DOHH2 (cell line): ENCODE results near the gene HNRNPC.

Source experiments
- H3F3A ChIP-seq: fragments of 200-600 bp; sonication (generic), shearing (Covaris generic); 2 replicates; pipeline ENCODE4 v1.6.0; 2016; ENCODE audit warnings: antibody characterized with exemption, mild to moderate bottlenecking; ENCODE audit not compliant: control insufficient read depth, insufficient read depth
- H3K27ac ChIP-seq: fragments of 200-600 bp; sonication (generic); 2 replicates; pipeline ENCODE4 v1.5.1; 2014; ENCODE audit warnings: low read depth, mild to moderate bottlenecking, low read length, moderate library complexity
- H3K27me3 ChIP-seq: fragments of 200-600 bp; sonication (generic); 2 replicates; pipeline ENCODE4 v1.6.1; 2014; ENCODE audit warnings: mild to moderate bottlenecking, low read length, mixed read lengths; ENCODE audit not compliant: control insufficient read depth
- H3K36me3 ChIP-seq: fragments of 200-600 bp; sonication (generic); 2 replicates; pipeline ENCODE4 v1.6.1; 2014; ENCODE audit warnings: mild to moderate bottlenecking, low read length, moderate library complexity, mixed read lengths; ENCODE audit not compliant: control insufficient read depth
- H3K4me1 ChIP-seq: fragments of 200-600 bp; sonication (generic); 2 replicates; pipeline ENCODE4 v1.6.1; 2014; ENCODE audit warnings: mild to moderate bottlenecking, low read length, mixed read lengths; ENCODE audit not compliant: control insufficient read depth
- H3K4me2 ChIP-seq: fragments of 200-600 bp; sonication (generic); 2 replicates; pipeline ENCODE4 v1.6.0; 2014; ENCODE audit warnings: mild to moderate bottlenecking, low read length, moderate library complexity
- H3K4me3 ChIP-seq: fragments of 200-600 bp; sonication (generic); 2 replicates; pipeline ENCODE4 v1.5.1; 2014; ENCODE audit warnings: mild to moderate bottlenecking, low read length, mixed read lengths
- H3K79me2 ChIP-seq: fragments of 200-600 bp; sonication (generic); 2 replicates; pipeline ENCODE4 v1.6.1; 2014; ENCODE audit warnings: mild to moderate bottlenecking, low read length, mixed read lengths; ENCODE audit not compliant: control insufficient read depth
- H3K9me2 ChIP-seq: fragments of 200-600 bp; sonication (generic); replicated peaks from 2 replicates; pipeline ENCODE4 v1.6.1; 2014; ENCODE audit warnings: mild to moderate bottlenecking, low read length, mixed read lengths; ENCODE audit not compliant: control insufficient read depth
- H3K9me3 ChIP-seq: fragments of 200-600 bp; sonication (generic); 2 replicates; pipeline ENCODE4 v1.6.1; 2014; ENCODE audit warnings: antibody characterized with exemption, low read length, mixed read lengths; ENCODE audit not compliant: control insufficient read depth, insufficient read depth
- H4K20me1 ChIP-seq: fragments of 200-600 bp; sonication (generic); 2 replicates; pipeline ENCODE4 v1.6.0; 2014; ENCODE audit warnings: low read depth, mild to moderate bottlenecking, antibody characterized with exemption, low read length, moderate library complexity; ENCODE audit not compliant: control insufficient read depth, insufficient read depth
- EZH2phosphoT487 ChIP-seq: fragments of 200-600 bp; sonication (generic); IDR thresholded peaks from 2 replicates; pipeline ENCODE4 v1.6.1; 2017; ENCODE audit warnings: borderline replicate concordance, mild to moderate bottlenecking, antibody characterized with exemption, low read length, moderate library complexity, mixed read lengths
- TF ChIP-seq, protein P1 (sequence below): fragments of 200-600 bp; sonication (generic); IDR thresholded peaks from one replicate; pipeline ENCODE4 v1.5.1; 2014; ENCODE audit warnings: antibody characterized with exemption, mild to moderate bottlenecking, low read depth, low read length; ENCODE audit not compliant: poor library complexity, severe bottlenecking

HNRNPC gene

DNA sequence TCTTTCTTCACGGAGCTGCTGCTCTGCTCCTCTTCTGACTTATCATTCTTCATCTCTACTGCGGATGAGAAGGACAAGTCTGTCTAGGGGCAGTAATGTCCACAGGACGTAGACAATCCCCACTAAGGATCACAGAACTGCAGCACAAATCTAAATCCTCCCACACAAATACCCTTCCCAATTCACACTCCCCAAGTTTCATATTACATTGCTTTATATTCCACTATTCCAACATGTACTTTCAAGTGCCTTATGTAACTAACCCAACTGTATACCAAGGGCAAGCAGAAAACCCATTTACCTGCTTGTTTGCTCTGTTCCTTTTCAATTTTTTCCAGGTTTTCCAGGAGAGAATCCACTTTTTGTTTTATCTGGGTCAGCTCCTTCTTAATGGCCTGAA, 57.7 kb downstream of the HNRNPC start:
- peaks cover 34% of the 10 kb centered on the region for H3K79me2 ChIP-seq
- TF ChIP-seq, protein P1, sequence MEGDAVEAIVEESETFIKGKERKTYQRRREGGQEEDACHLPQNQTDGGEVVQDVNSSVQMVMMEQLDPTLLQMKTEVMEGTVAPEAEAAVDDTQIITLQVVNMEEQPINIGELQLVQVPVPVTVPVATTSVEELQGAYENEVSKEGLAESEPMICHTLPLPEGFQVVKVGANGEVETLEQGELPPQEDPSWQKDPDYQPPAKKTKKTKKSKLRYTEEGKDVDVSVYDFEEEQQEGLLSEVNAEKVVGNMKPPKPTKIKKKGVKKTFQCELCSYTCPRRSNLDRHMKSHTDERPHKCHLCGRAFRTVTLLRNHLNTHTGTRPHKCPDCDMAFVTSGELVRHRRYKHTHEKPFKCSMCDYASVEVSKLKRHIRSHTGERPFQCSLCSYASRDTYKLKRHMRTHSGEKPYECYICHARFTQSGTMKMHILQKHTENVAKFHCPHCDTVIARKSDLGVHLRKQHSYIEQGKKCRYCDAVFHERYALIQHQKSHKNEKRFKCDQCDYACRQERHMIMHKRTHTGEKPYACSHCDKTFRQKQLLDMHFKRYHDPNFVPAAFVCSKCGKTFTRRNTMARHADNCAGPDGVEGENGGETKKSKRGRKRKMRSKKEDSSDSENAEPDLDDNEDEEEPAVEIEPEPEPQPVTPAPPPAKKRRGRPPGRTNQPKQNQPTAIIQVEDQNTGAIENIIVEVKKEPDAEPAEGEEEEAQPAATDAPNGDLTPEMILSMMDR = no peak
- TF ChIP-seq EZH2phosphoT487 = no peak
- peaks cover 59% of the 10 kb centered on the region for H4K20me1 ChIP-seq

DNA sequence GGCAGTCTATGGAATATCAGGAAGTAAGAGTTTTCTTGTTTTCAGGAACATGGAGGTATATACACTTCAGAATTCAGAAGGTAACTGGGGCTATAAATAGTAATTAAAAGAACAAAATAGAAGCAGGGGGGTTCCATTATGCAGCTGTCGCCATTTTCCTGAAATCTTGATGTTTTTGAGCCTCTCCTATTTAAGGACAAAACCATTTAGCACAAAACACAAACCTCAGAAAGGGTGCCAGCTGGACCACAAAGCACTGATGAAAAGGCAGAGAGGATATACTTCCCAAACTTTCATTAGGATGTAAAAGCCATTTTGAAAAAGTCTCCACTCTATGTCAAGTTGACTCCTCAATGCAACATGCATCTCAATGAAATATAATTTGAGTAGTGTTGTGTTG, 59.2 kb downstream of the HNRNPC start:
- no peak overlapping the region for H3K4me3 ChIP-seq
- no peaks in the 10 kb centered on the region for H3K9me2 ChIP-seq
- peaks cover 88% of the 10 kb centered on the region for H3K36me3 ChIP-seq
- peaks cover 91% of the 10 kb centered on the region for H3F3A ChIP-seq
- TF ChIP-seq EZH2phosphoT487 = no peak
- TF ChIP-seq, protein P1 = no peak
- peaks cover 47% of the 10 kb centered on the region for H4K20me1 ChIP-seq
- no peak overlapping the region for H3K4me2 ChIP-seq
- H3K27me3 ChIP-seq = no peaks in the 10 kb centered on the region
- H3K79me2 ChIP-seq = peaks cover 19% of the 10 kb centered on the region
- no peaks in the 10 kb centered on the region for H3K4me1 ChIP-seq
- no peaks in the 10 kb centered on the region for H3K9me3 ChIP-seq
- no peak overlapping the region for H3K27ac ChIP-seq

More for the DNA sequence above, 57.7 kb downstream of the HNRNPC start:
- Histone ChIP-seq H3K36me3 (peaks cover 93% of the 10 kb centered on the region), H3K27ac (no peak overlapping the region), H3K9me3 (no peaks in the 10 kb centered on the region), H3K4me3 (no peak overlapping the region), H3K4me2 (no peak overlapping the region), H3K9me2 (no peaks in the 10 kb centered on the region), H3F3A (peaks cover 91% of the 10 kb centered on the region), H3K27me3 (no peaks in the 10 kb centered on the region), H3K4me1 (no peaks in the 10 kb centered on the region)

DNA sequence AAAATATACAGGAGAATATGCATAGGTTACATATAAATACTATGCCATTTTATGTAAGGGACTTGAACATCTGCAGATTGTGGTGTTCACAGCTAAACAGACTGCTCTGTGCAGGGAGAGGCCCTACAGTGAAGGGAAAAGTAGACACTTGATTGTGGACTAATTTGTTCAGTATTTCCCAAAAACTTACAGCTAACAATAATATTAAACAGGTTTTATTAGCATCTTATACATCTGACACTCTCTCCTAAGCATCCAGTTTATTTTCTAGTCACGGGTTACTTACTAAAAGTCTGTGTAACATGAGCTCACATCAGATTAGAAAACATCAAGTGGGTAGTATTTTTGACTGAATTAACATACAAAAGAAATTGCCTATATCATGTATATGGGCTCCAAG, 60.1 kb downstream of the HNRNPC start:
- no peak for TF ChIP-seq EZH2phosphoT487
- TF ChIP-seq, protein P1 = no peak
- Histone ChIP-seq H3K36me3 (peaks cover 79% of the 10 kb centered on the region), H3K79me2 (peaks cover 10% of the 10 kb centered on the region), H3K4me2 (no peak overlapping the region), H3K4me3 (no peak overlapping the region), H3K4me1 (no peaks in the 10 kb centered on the region), H3K9me3 (no peaks in the 10 kb centered on the region), H3K27ac (no peak overlapping the region), H4K20me1 (peaks cover 40% of the 10 kb centered on the region), H3K27me3 (no peaks in the 10 kb centered on the region), H3F3A (peaks cover 90% of the 10 kb centered on the region), H3K9me2 (no peaks in the 10 kb centered on the region)
